Ectodermal cell (in vitro differentiated cells): Measurements from ENCODE around the gene PTPN21.
"Not testable (repeated sequence)": the region's sequence is repeated elsewhere in the genome, so short reads cannot be mapped to it uniquely, and the experiment has no call there.

ENCODE experiments used
- H3K27ac ChIP-seq: 2 replicates; pipeline ENCODE4 v1.7.0; 2013; ENCODE audit warnings: mild to moderate bottlenecking, low read depth, low read length; ENCODE audit not compliant: insufficient read depth, poor library complexity, severe bottlenecking
- H3K27me3 ChIP-seq: 2 replicates; pipeline ENCODE4 v1.7.0; 2013; ENCODE audit warnings: mild to moderate bottlenecking, low read length; ENCODE audit not compliant: insufficient read depth, control insufficient read depth, poor library complexity, severe bottlenecking
- H3K36me3 ChIP-seq: one replicate; pipeline ENCODE4 v1.7.0; 2013; ENCODE audit warnings: low read length; ENCODE audit not compliant: control insufficient read depth, insufficient read depth
- H3K4me1 ChIP-seq: one replicate; pipeline ENCODE4 v1.7.0; 2013; ENCODE audit warnings: low read length; ENCODE audit not compliant: control insufficient read depth, insufficient read depth
- H3K4me3 ChIP-seq: 2 replicates; pipeline ENCODE4 v1.7.0; 2013; ENCODE audit warnings: low read depth, low read length, control low read depth; ENCODE audit not compliant: insufficient read depth
- H3K9me3 ChIP-seq: 2 replicates; pipeline ENCODE4 v1.7.0; 2013; ENCODE audit warnings: mild to moderate bottlenecking, low read length, moderate library complexity; ENCODE audit not compliant: control insufficient read depth
- WGBS, 2 experiments: methylation state at CpG; one replicate each; pipeline ENCODE4 v1.1.7; 2013; ENCODE audit warnings: missing lambda C conversion rate in 2 of 2; 5-methylcytosine and 5-hydroxymethylcytosine counted together

PTPN21 gene

GRCh38 chr14:88541324-88541723 lies 13.5 kb downstream of the PTPN21 start:
- Histone ChIP-seq H3K9me3 (no peaks in the 10 kb centered on the region), H3K36me3 (peaks cover 12% of the 10 kb centered on the region), H3K4me1 (no peaks in the 10 kb centered on the region), H3K4me3 (no peak overlapping the region), H3K27me3 (no peaks in the 10 kb centered on the region), H3K27ac (no peak overlapping the region)
- WGBS, 2 experiments: 43 to 62% methylated on average over 1 of the region's 1 CpG

- 92 to 93% methylated on average over 4 of the region's 4 CpGs for WGBS, 2 experiments
- peaks cover 4% of the 10 kb centered on the region for H3K36me3 ChIP-seq
- H3K27ac ChIP-seq: no peak overlapping the region
- no peaks in the 10 kb centered on the region for H3K9me3 ChIP-seq
- H3K27me3 ChIP-seq: no peaks in the 10 kb centered on the region
- no peaks in the 10 kb centered on the region for H3K4me1 ChIP-seq
- no peak overlapping the region for H3K4me3 ChIP-seq
These were observed 19.0 kb downstream of the PTPN21 start for GRCh38 chr14:88535813-88536212.

GRCh38 chr14:88535149-88535548 lies 19.7 kb downstream of the PTPN21 start:
- no peaks in the 10 kb centered on the region for H3K27me3 ChIP-seq
- no peak overlapping the region for H3K4me3 ChIP-seq
- 73 to 84% methylated on average over 4 of the region's 4 CpGs for WGBS, 2 experiments
- no peaks in the 10 kb centered on the region for H3K4me1 ChIP-seq
- no peak overlapping the region for H3K27ac ChIP-seq
- H3K9me3 ChIP-seq: no peaks in the 10 kb centered on the region
- H3K36me3 ChIP-seq: peaks cover 4% of the 10 kb centered on the region

GRCh38 chr14:88533064-88533602 lies 21.7 kb downstream of the PTPN21 start:
- Histone ChIP-seq H3K4me1 (no peaks in the 10 kb centered on the region), H3K4me3 (no peak overlapping the region), H3K36me3 (peaks cover 12% of the 10 kb centered on the region), H3K27ac (no peak overlapping the region), H3K9me3 (peaks cover 2% of the 10 kb centered on the region), H3K27me3 (no peaks in the 10 kb centered on the region)
- WGBS, 2 experiments: 87 to 92% methylated on average over 4 to 6 of the region's 6 CpGs

- not testable (repeated sequence) for H3K27me3 ChIP-seq, H3K4me1 ChIP-seq, H3K27ac ChIP-seq, H3K9me3 ChIP-seq, H3K4me3 ChIP-seq
- WGBS, 2 experiments: 100% methylated on average over 1 of the region's 1 CpG
- H3K36me3 ChIP-seq: peaks cover 11% of the 10 kb centered on the region
These were observed 24.9 kb downstream of the PTPN21 start for GRCh38 chr14:88529889-88530288.

GRCh38 chr14:88522393-88522792 lies 32.4 kb downstream of the PTPN21 start:
- Histone ChIP-seq H3K36me3 (no peaks in the 10 kb centered on the region), H3K4me3 (no peak overlapping the region), H3K27me3 (no peaks in the 10 kb centered on the region), H3K9me3 (no peaks in the 10 kb centered on the region), H3K4me1 (no peaks in the 10 kb centered on the region), H3K27ac (no peak overlapping the region)
- 99 to 100% methylated on average over 3 of the region's 3 CpGs for WGBS, 2 experiments

GRCh38 chr14:88521818-88522217 lies 33.0 kb downstream of the PTPN21 start:
- Histone ChIP-seq H3K27ac (no peak overlapping the region), H3K36me3 (no peaks in the 10 kb centered on the region), H3K9me3 (no peaks in the 10 kb centered on the region), H3K27me3 (no peaks in the 10 kb centered on the region), H3K4me3 (no peak overlapping the region), H3K4me1 (peaks cover 2% of the 10 kb centered on the region)
- 79 to 84% methylated on average over 3 of the region's 3 CpGs for WGBS, 2 experiments

- no peaks in the 10 kb centered on the region for H3K36me3 ChIP-seq
- no peaks in the 10 kb centered on the region for H3K27me3 ChIP-seq
- H3K27ac ChIP-seq: no peak overlapping the region
- H3K4me1 ChIP-seq: peaks cover 14% of the 10 kb centered on the region
- H3K4me3 ChIP-seq: no peak overlapping the region
- 89 to 92% methylated on average over 2 of the region's 2 CpGs for WGBS, 2 experiments
- H3K9me3 ChIP-seq: no peaks in the 10 kb centered on the region
These were observed 34.9 kb downstream of the PTPN21 start for GRCh38 chr14:88519907-88520306.

- Histone ChIP-seq H3K9me3 (no peaks in the 10 kb centered on the region), H3K27me3 (no peaks in the 10 kb centered on the region), H3K4me3 (no peak overlapping the region), H3K27ac (no peak overlapping the region), H3K4me1 (peaks cover 14% of the 10 kb centered on the region), H3K36me3 (no peaks in the 10 kb centered on the region)
- 94 to 96% methylated on average over 5 of the region's 5 CpGs for WGBS, 2 experiments
These were observed 36.0 kb downstream of the PTPN21 start for GRCh38 chr14:88518592-88519512.

- Histone ChIP-seq H3K4me1 (peaks cover 14% of the 10 kb centered on the region), H3K27me3 (no peaks in the 10 kb centered on the region), H3K27ac (peak overlapping the region; percentile 76), H3K36me3 (no peaks in the 10 kb centered on the region), H3K9me3 (no peaks in the 10 kb centered on the region), H3K4me3 (no peak overlapping the region)
- 66 to 77% methylated on average over 7 of the region's 7 CpGs for whole genome bisulfite sequencing, 2 experiments
These were observed 37.9 kb downstream of the PTPN21 start for GRCh38 chr14:88516861-88517357.
